Tibial nerve (tissue), 4 donors: ENCODE data around the gene RALY. TPM values are rescaled to one million over a fixed set of nuclear protein-coding genes. Genes with fewer than 3 reads are reported as not detected.

Source experiments
- DNase-seq, 2 donors: peaks; one replicate each; pipeline ENCODE4 v3.0.0-alpha.2; 2019; ENCODE audit warnings: low spot score in 2 of 2
- H3K27ac ChIP-seq, 4 donors: fragments of 200-600 bp; sonication (generic) in 3 of 4; one replicate each; pipeline ENCODE4 v1.5.1; 2017 to 2019; ENCODE audit warnings: mild to moderate bottlenecking in 1 of 4
- H3K27me3 ChIP-seq, 2 donors: fragments of 200-600 bp; sonication (generic) in 1 of 2; one replicate each; pipeline versions ENCODE4 v1.5.1 to v1.6.0; 2017 to 2019
- H3K36me3 ChIP-seq, 3 donors: fragments of 200-600 bp; sonication (generic); one replicate each; pipeline ENCODE4 v1.5.1; 2018 to 2019
- H3K4me1 ChIP-seq, 4 donors: fragments of 200-600 bp; sonication (generic) in 3 of 4; one replicate each; pipeline ENCODE4 v1.5.1; 2017 to 2019
- H3K4me3 ChIP-seq, 4 donors: fragments of 200-600 bp; sonication (generic) in 3 of 4; one replicate each; pipeline ENCODE4 v1.5.1; 2017 to 2019; ENCODE audit warnings: mild to moderate bottlenecking in 1 of 4, moderate library complexity in 1 of 4
- H3K9me3 ChIP-seq, 4 donors: fragments of 200-600 bp; sonication (generic) in 3 of 4; one replicate each; pipeline ENCODE4 v1.5.1; 2017 to 2019
- CTCF ChIP-seq, 5 experiments: fragments of 200-600 bp in 3 of 5; fragments of 450-650 bp in 2 of 5; sonication (generic) in 3 of 5; IDR thresholded peaks; one replicate each; pipeline ENCODE4 v1.5.1; 2016 to 2019; ENCODE audit warnings: antibody characterized with exemption in 5 of 5, mild to moderate bottlenecking in 3 of 5, moderate library complexity in 2 of 5
- EP300 ChIP-seq, 2 donors: sonication (generic); formaldehyde crosslinking; IDR thresholded peaks; one replicate each; pipeline ENCODE4 v1.6.1; 2017; ENCODE audit warnings: antibody characterized with exemption in 2 of 2, mild to moderate bottlenecking in 1 of 2
- POLR2A ChIP-seq, 2 donors: fragments of 450-650 bp; IDR thresholded peaks; one replicate each; pipeline ENCODE4 v1.6.1; 2017; ENCODE audit warnings: antibody characterized with exemption in 2 of 2, mild to moderate bottlenecking in 2 of 2, moderate library complexity in 2 of 2
- WGBS, 2 donors: methylation state at CpG; one replicate each; pipeline ENCODE4 v1.1.5; 2018; 5-methylcytosine and 5-hydroxymethylcytosine counted together
- total RNA-seq, 4 donors: library from RNA; depleted of rRNA; stranded (reverse); fragments of >200 nt; gene quantifications; one replicate each; pipeline ENCODE4 v1.1.0, GENCODE V29; 2016

RALY gene
- total RNA-seq, 4 donors from 2014 or later: 69.1 to 107 (median 96.4) TPM

- TF ChIP-seq EP300 (IDR thresholded peaks at IDR 0.05) (no peak), POLR2A (IDR thresholded peaks at IDR 0.05) (no peak)
- DNase-seq: no peak
These were observed 42.5 kb upstream of the RALY start for GRCh38 chr20:33951171-33951570.

GRCh38 chr20:33954504-33954903 is 39.2 kb upstream of the RALY start:
- H3K4me1 ChIP-seq: no peaks in the 10 kb centered on the region
- no peak for DNase-seq
- TF ChIP-seq CTCF (IDR thresholded peaks at IDR 0.05) (no peak), EP300 (IDR thresholded peaks at IDR 0.05) (no peak), POLR2A (IDR thresholded peaks at IDR 0.05) (no peak)
- H3K27me3 ChIP-seq: no peaks in the 10 kb centered on the region
- WGBS, 2 donors: 86 to 88% methylated on average over 4 of the region's 4 CpGs
- no peak overlapping the region for H3K27ac ChIP-seq
- H3K4me3 ChIP-seq: no peak overlapping the region
- no peaks in the 10 kb centered on the region for H3K36me3 ChIP-seq
- H3K9me3 ChIP-seq: peaks cover 0 to 2% (median 0%) of the 10 kb centered on the region in 4 donors

More at GRCh38 chr20:33951171-33951570, 42.5 kb upstream of the RALY start:
- peaks cover 0 to 24% (median 6%) of the 10 kb centered on the region in 4 donors for H3K9me3 ChIP-seq
- no peaks in the 10 kb centered on the region for H3K36me3 ChIP-seq
- H3K27me3 ChIP-seq: no peaks in the 10 kb centered on the region
- no peaks in the 10 kb centered on the region for H3K4me1 ChIP-seq
- H3K4me3 ChIP-seq: no peak overlapping the region
- no peak overlapping the region for H3K27ac ChIP-seq

- no peak for TF ChIP-seq POLR2A (IDR thresholded peaks at IDR 0.05)
- TF ChIP-seq CTCF (IDR thresholded peaks at IDR 0.05): no peak
- TF ChIP-seq EP300 (IDR thresholded peaks at IDR 0.05): no peak
- Histone ChIP-seq H3K9me3 (peaks cover 0 to 3% (median 0%) of the 10 kb centered on the region in 4 donors), H3K4me1 (no peaks in the 10 kb centered on the region), H3K36me3 (no peaks in the 10 kb centered on the region), H3K27ac (no peak overlapping the region), H3K4me3 (no peak overlapping the region), H3K27me3 (no peaks in the 10 kb centered on the region)
- 57 to 68% methylated on average over 3 of the region's 3 CpGs for WGBS, 2 donors
- no peak for DNase-seq
These were observed 30.0 kb upstream of the RALY start for GRCh38 chr20:33963751-33964150.

GRCh38 chr20:33964441-33964840 is 29.3 kb upstream of the RALY start:
- Histone ChIP-seq H3K4me1 (no peaks in the 10 kb centered on the region), H3K9me3 (peaks cover 0 to 3% (median 0%) of the 10 kb centered on the region in 4 donors), H3K27me3 (no peaks in the 10 kb centered on the region), H3K36me3 (no peaks in the 10 kb centered on the region), H3K4me3 (no peak overlapping the region), H3K27ac (no peak overlapping the region)
- TF ChIP-seq POLR2A (IDR thresholded peaks at IDR 0.05) (no peak), CTCF (IDR thresholded peaks at IDR 0.05) (no peak), EP300 (IDR thresholded peaks at IDR 0.05) (no peak)
- DNase-seq: no peak
- WGBS, 2 donors: 81 to 86% methylated on average over 3 of the region's 3 CpGs

- 88 to 91% methylated on average over 8 of the region's 8 CpGs for WGBS, 2 donors
- Histone ChIP-seq H3K27ac (no peak overlapping the region), H3K4me3 (no peak overlapping the region), H3K9me3 (peaks cover 0 to 3% (median 0%) of the 10 kb centered on the region in 4 donors), H3K27me3 (no peaks in the 10 kb centered on the region), H3K36me3 (no peaks in the 10 kb centered on the region), H3K4me1 (no peaks in the 10 kb centered on the region)
- DNase-seq: no peak
- TF ChIP-seq EP300 (IDR thresholded peaks at IDR 0.05) (no peak), POLR2A (IDR thresholded peaks at IDR 0.05) (no peak), CTCF (IDR thresholded peaks at IDR 0.05) (no peak)
These were observed 26.6 kb upstream of the RALY start for GRCh38 chr20:33967126-33967525.

- peaks cover 0 to 3% (median 0%) of the 10 kb centered on the region in 4 donors for H3K9me3 ChIP-seq
- no peak overlapping the region for H3K4me3 ChIP-seq
- H3K4me1 ChIP-seq: no peaks in the 10 kb centered on the region
- 63 to 66% methylated on average over 4 of the region's 4 CpGs for WGBS, 2 donors
- no peaks in the 10 kb centered on the region for H3K27me3 ChIP-seq
- no peak for DNase-seq
- TF ChIP-seq CTCF (IDR thresholded peaks at IDR 0.05) (no peak), EP300 (IDR thresholded peaks at IDR 0.05) (no peak), POLR2A (IDR thresholded peaks at IDR 0.05) (no peak)
- no peaks in the 10 kb centered on the region for H3K36me3 ChIP-seq
- no peak overlapping the region for H3K27ac ChIP-seq
These were observed 24.1 kb upstream of the RALY start for GRCh38 chr20:33969563-33969962.
